Hypothalamus (tissue), 51 donors: ENCODE data around the gene NME4.
"Not testable (repeated sequence)": the region's sequence is repeated elsewhere in the genome, so short reads cannot be mapped to it uniquely, and the experiment has no call there.

Source experiments
- DNase-seq, 51 donors: peaks; one replicate each; lab custom pipeline; 2025; lab: John Stamatoyannopoulos, UW

Gene NME4

DNA sequence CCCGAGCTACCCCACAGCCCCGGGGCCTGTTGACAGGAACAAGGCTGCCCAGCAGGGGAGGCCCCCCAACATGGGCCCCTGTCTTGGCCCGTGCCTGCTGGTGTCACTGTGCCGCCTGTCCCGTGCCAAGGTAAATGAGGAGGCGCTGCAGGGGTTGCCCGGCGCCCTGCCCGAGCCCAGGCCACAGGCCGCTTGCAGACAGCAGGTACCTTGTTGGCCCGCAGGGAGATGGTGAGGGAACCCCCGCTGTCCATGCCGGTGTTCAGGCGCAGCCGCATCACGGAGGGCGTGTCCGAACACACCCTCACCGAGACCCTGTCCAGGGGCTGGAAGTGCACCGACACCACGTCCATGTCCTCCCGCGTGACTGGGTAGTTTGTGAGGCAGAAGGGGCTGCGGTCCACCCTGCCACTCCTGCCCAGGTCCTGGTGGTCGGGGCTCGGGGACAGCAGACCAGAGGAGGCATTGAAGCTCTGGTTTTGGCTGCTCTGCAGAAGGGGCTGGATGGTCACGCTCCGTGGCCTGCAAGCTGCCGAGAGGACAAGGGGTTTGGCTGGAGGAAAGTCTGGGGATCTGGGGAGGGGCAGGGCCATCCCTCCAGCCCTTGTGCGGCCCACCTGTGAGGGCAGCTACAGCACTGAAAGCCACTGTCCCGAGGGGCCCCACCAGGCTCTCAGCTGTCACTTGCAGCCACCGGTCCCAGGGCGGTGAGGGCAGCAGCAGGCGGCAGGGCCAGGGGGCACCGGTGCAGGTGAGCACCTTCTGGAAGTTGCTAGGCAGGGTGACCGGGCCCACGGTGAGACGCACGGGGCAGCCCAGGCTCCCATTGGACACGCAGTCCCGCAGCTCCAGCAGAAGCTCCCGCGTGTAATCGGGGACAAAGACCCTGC lies 20.8 kb upstream of the NME4 start:
- DNase-seq, result no peak

GRCh38 chr16:376817-377418 lies 20.1 kb upstream of the NME4 start:
- no peak for DNase-seq

GRCh38 chr16:377419-377951 lies 19.5 kb upstream of the NME4 start:
- DNase-seq, result no peak

GRCh38 chr16:378113-378820 lies 18.7 kb upstream of the NME4 start:
- DNase-seq, result not testable (repeated sequence)

DNA sequence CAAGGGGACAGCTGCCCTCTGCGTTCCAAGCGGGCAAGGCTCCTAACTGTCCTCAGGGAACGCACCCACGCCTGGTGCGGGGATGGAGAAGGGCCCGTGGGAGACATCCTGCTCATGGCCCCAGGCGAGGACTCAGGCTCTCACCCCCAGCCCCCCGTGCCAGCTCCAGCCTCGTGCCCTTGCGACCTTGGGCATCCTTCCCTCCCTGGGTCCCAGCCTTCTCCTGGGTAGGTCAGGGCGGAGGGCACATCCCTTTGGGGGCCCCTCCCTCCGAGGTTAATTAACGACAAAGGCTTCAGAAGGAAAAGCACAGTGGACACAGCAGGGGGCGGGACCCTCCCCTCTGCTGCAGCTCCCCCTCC lies 18.2 kb upstream of the NME4 start:
- no peak for DNase-seq

DNA sequence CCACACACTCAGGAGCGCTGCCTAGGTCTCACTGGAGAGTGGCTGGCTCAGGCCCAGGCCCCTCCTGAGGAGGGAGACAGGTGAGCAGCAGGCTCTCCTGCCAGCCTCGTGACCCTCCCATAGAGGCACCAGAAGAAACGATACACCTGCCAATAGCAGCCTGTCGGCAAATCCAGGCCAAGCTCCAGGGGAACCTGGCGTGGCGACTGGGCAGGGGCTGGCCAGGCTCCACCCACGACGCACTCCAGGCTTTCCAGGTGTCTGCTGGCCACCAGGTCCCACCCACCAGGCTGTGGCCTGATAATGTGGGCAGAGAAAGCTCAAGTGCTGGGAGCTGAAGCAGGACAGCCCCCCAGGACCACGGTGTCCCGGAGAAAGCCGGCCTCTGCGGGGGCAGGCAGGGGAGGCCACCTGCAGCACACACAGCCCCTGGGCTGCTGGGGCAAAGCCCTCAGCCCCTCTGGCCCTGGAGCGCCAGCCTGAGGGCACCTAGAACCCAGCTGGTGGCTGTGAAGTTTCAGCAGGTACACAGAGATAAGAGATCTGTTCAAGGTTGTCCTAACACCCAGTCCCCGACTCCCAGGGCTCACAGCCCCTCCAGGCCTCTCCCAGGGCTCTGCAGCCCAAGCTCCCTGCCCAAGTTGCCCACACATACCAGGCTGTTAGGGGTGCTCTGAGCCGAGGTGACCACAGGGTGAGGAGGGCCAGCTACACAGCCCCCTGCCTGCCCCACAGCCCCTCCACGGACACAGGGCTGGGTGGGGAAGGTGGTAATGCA lies 17.6 kb upstream of the NME4 start:
- DNase-seq, result no peak

- DNase-seq, result no peak
Measured at GRCh38 chr16:379961-380761, 16.8 kb upstream of the NME4 start.

GRCh38 chr16:380762-381011 lies 16.3 kb upstream of the NME4 start:
- DNase-seq, result no peak

DNA sequence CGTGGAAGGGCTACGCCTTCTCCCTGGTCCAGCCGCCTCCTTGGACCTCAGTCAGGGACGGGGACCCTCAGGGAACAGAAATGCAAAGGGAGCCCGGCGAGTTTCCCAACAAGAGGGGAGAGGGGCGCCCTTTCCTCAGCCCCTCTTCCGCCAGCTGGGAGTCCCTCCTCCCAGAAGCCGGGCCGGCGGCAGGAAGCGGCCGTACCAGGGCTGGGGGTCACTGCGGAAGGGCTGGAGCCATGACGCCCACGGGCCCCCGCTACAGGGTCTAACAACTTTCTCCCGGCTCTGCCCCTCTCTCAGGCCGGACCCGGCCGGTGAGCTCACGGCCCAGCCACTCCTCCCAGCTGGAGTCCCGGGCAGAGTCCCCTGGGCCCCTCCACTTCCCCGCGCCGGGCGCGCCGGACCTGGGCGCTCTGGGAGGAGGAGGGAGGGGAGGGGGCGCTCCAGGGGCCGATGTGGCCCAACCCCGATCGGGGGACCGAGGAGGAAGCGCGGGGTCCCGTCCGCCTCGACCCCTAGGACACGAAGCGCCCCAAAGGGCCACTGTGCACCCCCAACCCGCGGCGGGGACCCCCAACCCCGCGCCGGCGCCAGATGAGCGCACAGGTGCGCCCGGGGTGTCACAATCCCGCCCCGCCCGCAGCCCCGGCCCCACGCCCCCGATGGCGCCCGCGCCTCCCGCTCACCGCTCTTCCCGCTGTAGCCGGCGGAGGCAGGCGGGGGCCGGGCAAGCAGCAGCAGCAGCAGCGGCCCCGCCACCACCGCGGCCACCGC lies 15.8 kb upstream of the NME4 start:
- peak in 2 of 51 donors; percentile 46 to 47 for DNase-seq

DNA sequence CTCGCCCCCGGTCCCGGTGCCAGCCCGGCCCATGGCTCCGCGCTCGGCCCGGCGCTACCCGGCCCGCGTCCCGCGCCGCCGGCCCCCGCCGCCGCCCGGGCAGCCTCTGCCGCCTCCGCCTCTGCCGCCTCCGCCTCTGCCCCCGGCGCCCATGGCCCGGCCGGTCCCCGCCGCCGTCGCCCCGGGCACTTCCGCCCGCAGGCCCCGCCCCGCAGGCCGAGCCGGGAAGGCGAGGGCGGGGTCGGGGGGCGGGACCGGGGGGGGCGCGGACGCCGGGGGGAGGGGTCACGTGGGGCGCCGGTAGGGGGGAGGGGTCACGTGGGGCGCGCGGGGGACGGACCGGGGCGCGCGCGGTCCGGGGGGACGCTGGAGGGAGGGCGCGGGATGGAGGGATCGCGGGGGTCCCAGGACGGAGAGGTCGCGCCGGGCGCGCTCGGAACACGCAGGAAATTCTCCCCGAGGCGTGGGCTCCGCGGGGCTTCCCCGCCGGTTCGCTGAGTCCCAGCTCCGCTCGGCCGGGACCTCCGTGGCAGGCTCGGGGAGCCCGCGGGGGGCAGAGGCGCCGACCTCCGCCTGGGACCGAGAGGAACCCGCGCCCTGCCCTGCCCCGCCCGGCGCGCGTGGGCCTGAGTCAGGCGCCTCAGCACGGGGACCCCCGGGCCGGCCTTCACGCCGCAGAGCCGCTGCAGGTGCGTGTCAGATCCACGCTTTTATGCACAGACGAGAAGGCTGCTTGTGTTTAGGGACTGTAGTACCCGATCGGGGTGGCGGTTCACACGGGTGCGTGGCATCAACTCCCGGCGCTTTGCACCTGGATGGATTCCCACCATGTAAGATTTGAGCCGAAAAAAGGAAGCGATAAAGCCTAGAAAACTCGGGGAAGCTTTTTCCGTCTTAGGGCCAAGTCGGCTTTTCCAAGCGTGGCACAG lies 14.9 kb upstream of the NME4 start, which contains the start of gene PGAP6:
PGAP6 (minus strand) TSS at position 190 of the 929 bp plus-strand sequence; CDS start at position 33, 157 bp downstream.
- DNase-seq, result peak in 46 of 51 donors; percentile 25 to 83 (median 58)

DNA sequence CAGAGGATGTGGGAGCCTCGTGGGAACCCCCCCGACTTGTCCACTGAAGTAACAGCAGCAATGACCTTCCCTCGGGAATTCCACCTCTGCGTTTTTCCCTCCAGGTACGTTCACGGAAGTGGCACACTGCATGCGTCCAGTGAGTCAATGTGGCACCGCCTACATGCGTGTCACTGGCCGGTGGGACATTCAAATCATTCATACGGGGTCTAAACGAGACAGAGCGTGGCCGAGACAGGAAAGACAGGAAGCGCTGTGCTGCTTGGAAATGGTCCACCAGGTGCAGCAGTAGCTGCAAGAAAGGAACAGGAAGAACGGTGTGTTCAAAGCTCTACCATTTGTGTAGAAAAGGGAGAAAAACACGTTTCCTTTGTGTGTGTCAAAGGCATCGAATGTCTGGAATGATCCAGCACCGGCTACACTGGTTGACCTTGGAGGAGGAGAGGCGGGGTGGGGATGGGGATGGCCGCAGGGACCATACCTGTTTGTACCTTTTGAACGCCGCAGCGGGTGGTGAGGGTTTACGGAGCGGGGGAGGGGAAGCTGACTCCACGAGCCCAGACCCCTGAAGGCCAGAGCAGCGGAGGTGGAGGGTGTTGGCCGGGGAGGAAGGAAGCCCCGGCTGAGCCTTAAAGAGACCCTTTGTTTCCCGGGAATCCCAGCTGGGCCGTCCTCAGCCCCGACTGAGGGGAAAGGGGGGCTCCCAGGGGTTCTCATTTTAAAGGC lies 13.5 kb upstream of the NME4 start:
- DNase-seq, result peak in 1 of 51 donors; percentile 28

- peak in 19 of 51 donors; percentile 9 to 58 (median 37) for DNase-seq
Measured at GRCh38 chr16:386641-387156, 10.3 kb upstream of the NME4 start.

DNA sequence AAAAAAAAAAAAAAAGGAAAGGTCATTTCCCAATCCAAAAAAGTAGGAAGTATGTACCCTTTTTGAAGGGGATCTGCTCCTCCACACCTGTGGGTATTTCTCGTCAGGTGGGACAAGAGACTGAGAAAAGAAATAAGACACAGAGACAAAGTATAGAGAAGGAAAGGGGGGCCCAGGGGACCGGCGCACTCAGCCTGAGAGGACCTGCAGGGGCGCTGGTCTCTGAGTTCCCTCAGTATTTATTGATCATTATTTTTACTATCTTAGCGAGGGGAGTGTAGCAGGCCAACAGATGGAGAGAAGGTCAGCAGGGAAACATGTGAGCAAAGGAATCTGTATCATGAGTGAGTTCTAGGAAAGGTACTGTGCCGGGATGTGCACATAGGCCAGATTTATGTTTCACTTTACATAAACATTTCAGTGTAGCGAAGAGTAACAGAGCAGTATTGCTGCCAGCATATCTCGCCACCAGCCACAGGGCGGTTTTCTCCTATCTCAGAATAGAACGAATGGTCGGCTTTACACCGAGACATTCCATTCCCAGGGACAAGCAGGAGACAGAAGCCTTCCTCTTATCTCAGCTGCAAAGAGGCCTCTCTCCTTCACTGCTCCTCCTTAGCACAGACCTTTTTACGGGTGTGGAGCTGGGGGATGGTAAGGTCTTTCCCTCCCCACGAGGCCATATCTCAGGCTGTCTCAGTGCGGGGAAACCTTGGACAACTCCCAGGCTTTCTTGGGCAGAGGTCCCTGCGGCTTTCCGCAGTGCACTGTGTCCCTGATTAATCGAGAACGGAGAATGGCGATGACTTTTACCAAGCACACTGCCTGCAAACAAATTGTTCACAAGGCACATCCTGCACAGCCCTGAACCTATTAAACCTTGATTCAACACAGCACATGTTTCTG lies 9.0 kb upstream of the NME4 start:
- DNase-seq, result peak in 3 of 51 donors; percentile 16 to 22 (median 19)

- DNase-seq, result no peak
Measured at GRCh38 chr16:389352-389751, 7.6 kb upstream of the NME4 start.

DNA sequence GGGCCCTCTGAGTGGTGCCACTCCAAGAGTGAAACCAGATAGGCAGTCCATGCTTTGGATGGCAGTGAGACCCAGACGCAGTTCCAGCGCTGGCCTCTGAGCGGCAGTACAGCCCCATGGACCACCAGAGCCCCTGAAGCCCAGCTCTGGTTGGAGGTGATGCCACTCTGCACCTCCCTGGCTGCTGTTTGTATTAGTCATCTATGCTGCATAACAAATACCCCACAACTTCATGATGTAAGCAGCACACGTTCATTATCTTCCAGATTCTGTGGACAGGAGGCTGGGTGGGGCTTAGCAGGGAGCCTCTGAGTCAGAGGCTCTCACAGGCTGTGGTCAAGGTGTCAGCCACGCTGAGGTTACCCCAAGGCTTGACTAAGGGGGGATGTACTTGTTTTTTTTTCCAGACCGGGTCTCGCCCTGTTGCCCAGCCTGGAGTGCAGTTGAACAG lies 5.1 kb upstream of the NME4 start:
- DNase-seq, result peak in 30 of 51 donors; percentile 6 to 76 (median 36)
